ENCODE data around the gene ASMTL.
"Not testable (repeated sequence)": the region's sequence is repeated elsewhere in the genome, so short reads cannot be mapped to it uniquely, and the experiment has no call there.

ASMTL gene

GRCh38 chrX:1481636-1482529, 29.2 kb upstream of the ASMTL start:
- DNase-seq (ENCODE audit: low spot score), result peak; percentile 55

- no peak for DNase-seq (ENCODE audit: low spot score)
Observed at GRCh38 chrX:1480082-1480785, 27.5 kb upstream of the ASMTL start.

DNA sequence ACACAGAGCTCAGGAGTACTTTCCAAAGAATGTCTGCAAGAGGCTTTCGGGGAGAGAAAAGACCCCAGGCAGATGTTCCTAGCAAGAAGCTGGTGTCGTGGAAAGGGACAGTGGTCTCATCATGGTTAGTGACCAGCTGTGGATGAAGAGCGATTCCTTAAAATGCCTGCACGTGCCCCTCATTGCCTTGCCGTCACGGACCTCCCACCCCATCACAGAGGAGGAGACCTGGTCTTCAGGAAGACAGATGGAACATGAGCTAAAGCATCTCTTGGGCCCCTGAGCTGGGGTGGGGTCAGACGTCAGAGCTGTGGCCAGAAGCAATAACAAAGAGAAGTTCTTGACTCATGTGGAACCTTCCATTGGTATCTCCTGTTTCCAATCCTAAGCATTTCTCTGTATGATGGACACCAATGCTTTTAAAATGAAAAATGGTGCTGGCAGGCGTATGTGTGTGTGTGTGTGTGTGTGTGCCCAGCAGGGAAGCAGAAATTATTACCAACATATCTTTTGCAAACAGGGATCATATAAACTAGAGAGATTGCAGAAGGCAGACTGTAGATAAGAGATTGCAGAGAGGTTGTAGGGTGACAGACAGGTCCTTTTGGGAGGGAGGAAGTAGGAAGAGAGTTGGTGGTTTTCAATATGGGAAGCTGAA, 25.2 kb upstream of the ASMTL start:
- DNase-seq (ENCODE audit: low spot score), result no peak

DNA sequence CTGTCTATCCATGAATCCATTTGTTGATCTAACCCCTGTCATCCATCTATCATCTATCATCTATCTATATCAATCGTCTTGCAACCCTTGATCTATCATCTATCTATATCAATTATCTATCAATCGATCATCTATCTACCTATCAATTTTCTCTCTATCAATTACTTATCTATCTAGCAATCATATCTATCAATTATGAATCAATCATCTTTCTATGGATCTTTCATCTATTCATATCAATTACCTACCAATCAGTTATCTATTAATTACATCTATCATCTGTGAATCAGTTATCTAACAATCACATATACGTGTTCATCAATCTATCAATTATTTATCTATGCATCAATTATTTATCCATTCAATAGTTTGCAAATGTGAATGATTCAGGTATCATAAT, 24.5 kb upstream of the ASMTL start:
- no peak for DNase-seq (ENCODE audit: low spot score)

- DNase-seq (ENCODE audit: low spot score), result no peak
Observed at GRCh38 chrX:1476682-1477081, 24.0 kb upstream of the ASMTL start.

GRCh38 chrX:1475881-1476280, 23.2 kb upstream of the ASMTL start:
- DNase-seq (ENCODE audit: low spot score), result no peak

- no peak for DNase-seq (ENCODE audit: low spot score)
Observed at GRCh38 chrX:1475481-1475880, 22.8 kb upstream of the ASMTL start.

DNA sequence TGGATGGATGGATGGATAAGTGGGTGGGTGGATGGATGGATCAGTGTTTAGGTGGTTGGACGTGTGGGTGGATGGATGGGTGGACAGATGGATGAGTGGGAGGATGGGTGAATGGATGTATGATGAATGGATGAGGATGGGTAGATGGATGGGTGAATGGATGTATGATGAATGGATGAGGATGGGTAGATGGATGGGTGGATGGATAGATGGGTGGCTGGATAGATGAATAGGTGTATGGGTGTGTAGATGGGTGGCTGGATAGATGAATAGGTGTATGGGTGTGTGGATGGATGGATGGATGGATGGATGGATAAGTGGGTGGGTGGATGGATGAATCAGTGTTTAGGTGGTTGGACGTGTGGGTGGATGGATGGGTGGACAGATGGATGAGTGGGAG, 21.9 kb upstream of the ASMTL start:
- DNase-seq (ENCODE audit: low spot score), result not testable (repeated sequence)

GRCh38 chrX:1472975-1473374, 20.3 kb upstream of the ASMTL start:
- DNase-seq (ENCODE audit: low spot score), result no peak

- DNase-seq (ENCODE audit: low spot score), result no peak
Observed at GRCh38 chrX:1468250-1468772, 15.6 kb upstream of the ASMTL start.

DNA sequence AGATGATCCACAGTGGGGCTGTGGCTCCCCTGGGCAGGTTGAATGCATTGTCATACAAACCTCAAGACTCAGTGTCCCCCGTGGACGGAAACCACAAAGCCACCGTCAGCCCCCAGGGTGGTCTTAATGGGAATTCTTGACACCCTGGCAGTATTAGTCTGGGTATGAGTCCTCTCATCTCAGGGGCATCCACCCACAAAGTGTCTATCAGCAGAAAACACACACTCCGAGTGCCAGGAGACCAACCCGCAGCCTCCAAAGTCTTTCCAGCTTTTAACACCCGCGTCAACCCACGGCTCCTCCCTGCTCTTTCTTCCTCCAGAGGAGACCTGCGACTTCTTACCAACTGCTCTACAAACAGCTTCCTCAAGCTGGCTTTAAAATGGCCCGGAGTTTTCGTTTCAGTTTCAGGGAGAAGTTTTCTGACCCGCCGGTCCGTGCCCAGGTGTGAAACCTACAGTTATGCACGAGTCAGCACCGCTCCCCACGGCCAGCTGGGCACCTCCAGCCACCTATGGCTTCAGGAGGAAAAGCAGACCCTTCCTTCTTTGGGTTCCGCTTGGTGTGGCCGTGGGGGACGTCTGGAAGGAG, 14.4 kb upstream of the ASMTL start:
- no peak for DNase-seq (ENCODE audit: low spot score)

DNA sequence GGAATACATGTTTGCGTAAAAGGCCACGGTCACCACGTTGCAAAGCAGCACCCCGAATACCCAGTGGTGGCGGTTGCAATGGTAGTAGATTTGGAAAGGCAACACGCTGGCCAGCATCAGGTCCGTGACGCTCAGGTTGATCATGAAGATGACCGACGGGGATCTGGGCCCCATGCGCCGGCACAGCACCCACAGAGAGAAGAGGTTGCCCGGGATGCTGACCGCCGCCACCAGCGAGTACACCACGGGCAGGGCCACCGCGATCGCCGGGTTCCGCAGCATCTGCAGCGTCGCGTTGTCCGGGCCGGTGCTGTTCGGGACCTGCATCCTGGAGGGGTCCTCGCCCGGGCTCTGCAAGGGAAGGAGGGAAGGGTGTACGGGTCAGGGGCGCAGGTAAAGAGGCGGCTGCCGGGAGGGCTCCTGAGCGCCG, 13.5 kb upstream of the ASMTL start:
- DNase-seq (ENCODE audit: low spot score), result no peak

DNA sequence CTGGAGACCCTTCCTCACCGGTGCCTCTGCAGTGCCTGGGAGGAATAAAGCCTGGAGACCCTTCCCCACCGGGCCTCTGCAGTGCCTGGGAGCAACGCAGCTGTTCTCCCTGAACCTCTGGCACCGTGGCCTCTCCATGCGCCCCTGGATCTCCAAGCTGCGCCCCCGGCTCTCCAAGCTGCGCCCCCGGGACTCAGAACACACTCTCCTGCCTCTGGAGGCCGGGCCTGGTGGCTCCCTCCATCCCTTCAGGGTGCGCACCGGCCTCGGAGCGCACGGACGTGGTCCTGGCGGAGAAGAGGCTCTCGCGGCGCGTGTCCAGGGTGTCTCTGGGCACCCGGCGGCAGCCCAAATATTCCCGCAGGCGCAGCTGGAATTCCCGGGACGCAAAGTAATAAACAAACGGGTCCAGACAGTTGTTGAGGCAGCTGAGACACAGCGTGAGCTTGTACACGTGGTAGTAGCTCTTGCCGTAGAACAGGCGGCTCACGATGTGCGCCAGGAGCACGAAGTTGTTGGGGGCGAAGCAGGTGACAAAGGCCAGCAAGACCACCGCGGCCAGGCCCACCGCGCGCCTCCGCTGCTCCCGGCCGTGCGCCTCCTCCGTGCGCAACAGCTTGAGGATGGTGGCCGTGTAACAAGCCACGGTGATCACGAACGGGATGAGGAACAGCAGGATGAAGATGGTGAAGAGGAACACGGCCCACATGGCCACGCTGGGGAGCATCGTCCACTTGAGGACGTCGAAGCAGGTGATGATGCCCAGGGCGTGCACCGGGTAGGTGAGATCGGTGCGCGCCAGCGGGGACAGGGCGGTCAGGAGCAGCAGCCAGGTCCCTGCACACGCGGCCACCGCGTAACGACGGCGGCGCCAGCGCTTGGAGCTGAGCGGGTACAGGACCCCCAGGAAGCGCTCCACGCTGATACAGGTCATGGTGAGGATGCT, 12.8 kb upstream of the ASMTL start:
- DNase-seq (ENCODE audit: low spot score), result no peak

GRCh38 chrX:1464971-1465285, 12.2 kb upstream of the ASMTL start:
- DNase-seq (ENCODE audit: low spot score), result no peak

GRCh38 chrX:1464041-1464970, 11.6 kb upstream of the ASMTL start:
- DNase-seq (ENCODE audit: low spot score), result no peak

DNA sequence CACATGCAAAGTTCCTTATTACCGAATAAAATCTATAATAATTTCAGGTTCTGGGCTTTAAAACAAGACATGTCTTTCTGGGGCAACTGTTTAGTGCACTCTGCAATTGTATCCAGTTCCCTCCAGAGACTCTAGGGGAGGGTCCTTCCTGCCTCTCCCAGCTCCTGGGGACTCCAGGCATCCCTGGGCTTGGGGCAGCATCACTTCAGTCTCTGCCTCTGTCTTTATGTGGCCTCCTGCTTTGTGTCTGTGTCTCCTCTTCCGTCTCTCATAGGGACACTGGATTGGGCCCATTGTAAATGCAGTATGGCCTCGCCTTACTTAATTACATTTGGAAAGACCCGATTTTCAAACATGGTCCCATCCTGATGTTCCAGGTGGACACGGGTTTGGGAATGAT, 10.9 kb upstream of the ASMTL start:
- no peak for DNase-seq (ENCODE audit: low spot score)

- no peak for DNase-seq (ENCODE audit: low spot score)
Observed at GRCh38 chrX:1462596-1463251, 10.0 kb upstream of the ASMTL start.

GRCh38 chrX:1462110-1462509, 9.4 kb upstream of the ASMTL start:
- no peak for DNase-seq (ENCODE audit: low spot score)

DNA sequence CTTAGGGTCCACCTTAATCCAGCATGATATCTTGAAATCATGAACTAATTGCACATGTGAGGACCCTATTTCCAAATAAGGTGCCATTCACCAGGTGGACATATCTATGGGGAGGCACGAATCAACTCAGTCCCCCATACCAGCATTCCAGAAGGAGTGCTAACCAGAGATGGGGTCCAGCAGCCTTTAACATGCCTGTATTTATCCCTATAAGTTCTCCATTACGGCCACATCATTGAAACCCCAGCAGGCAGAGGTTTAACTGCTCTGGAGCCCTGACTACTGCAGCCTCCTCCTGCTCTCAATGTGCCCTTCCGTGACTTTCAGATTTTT, 3.2 kb upstream of the ASMTL start:
- DNase-seq (ENCODE audit: low spot score), result no peak
